Calu3 (cell line): ENCODE data around the gene BOLA2B. TPM values are rescaled to one million over a fixed set of nuclear protein-coding genes. Genes with fewer than 3 reads are reported as not detected.
"Not testable (repeated sequence)": the region's sequence is repeated elsewhere in the genome, so short reads cannot be mapped to it uniquely, and the experiment has no call there.

Source experiments
- BruUV-seq: library from RNA; stranded (reverse); fragments of 400-500 nt; replicated peaks from 2 replicates; lab custom pipeline; 2021; lab: Mats Ljungman, UMichigan
- CTCF ChIA-PET: fragments of 300-600 bp; sonication (Branson Sonifier 250); formaldehyde crosslinking; loops from one replicate; lab custom pipeline; 2022; ENCODE audit warnings: antibody characterized with exemption; lab: Charles Lee
- DNase-seq: peaks from one replicate; pipeline ENCODE4 v3.0.0; 2022
- H3K27ac Mint-ChIP-seq: one replicate; pipeline ENCODE4 v1.8.0; 2022; ENCODE audit warnings: mixed read lengths; ENCODE audit not compliant: unreplicated experiment
- H3K27me3 Mint-ChIP-seq: one replicate; pipeline ENCODE4 v1.8.0; 2022; ENCODE audit warnings: mixed read lengths; ENCODE audit not compliant: unreplicated experiment
- H3K36me3 Mint-ChIP-seq: one replicate; pipeline ENCODE4 v1.8.0; 2022; ENCODE audit warnings: mild to moderate bottlenecking, moderate library complexity, mixed read lengths; ENCODE audit not compliant: insufficient read depth, unreplicated experiment
- H3K4me1 Mint-ChIP-seq: one replicate; pipeline ENCODE4 v1.8.0; 2022; ENCODE audit warnings: mild to moderate bottlenecking, low read depth, mixed read lengths; ENCODE audit not compliant: unreplicated experiment
- H3K4me3 Mint-ChIP-seq: one replicate; pipeline ENCODE4 v1.8.0; 2022; ENCODE audit warnings: mild to moderate bottlenecking, low read depth, moderate library complexity, mixed read lengths; ENCODE audit not compliant: unreplicated experiment
- H3K9me3 Mint-ChIP-seq: one replicate; pipeline ENCODE4 v1.8.0; 2022; ENCODE audit warnings: low read depth, mixed read lengths; ENCODE audit not compliant: unreplicated experiment
- CTCF ChIP-seq: fragments of 200-600 bp; IDR thresholded peaks from one replicate; pipeline ENCODE4 v1.8.0; 2022; ENCODE audit warnings: antibody characterized with exemption; ENCODE audit not compliant: unreplicated experiment
- intact Hi-C: fragments of 100-400 bp; cut with micrococcal nuclease; formaldehyde crosslinking; loops from one replicate; pipeline ENCODE4 v1.10.0; 2022; ENCODE audit not compliant: unreplicated experiment
- total RNA-seq: library from RNA; stranded (reverse); gene quantifications from 2 replicates; pipeline ENCODE4 v1.2.3, GENCODE V29; 2022

Gene BOLA2B
- total RNA-seq, 1 experiment from 2014 or later, result 166 TPM

GRCh38 chr16:30179195-30179594 lies 14.3 kb downstream of the BOLA2B start:
- Mint-ChIP-seq H3K27ac (no peak overlapping the region), H3K9me3 (no peaks in the 10 kb centered on the region), H3K4me3 (no peak overlapping the region), H3K36me3 (peaks cover 23% of the 10 kb centered on the region), H3K27me3 (no peaks in the 10 kb centered on the region), H3K4me1 (peaks cover 4% of the 10 kb centered on the region)
- CTCF ChIA-PET, result interaction anchor here (1.2 to 1.9 kb wide), 2 partner anchors 20 to 87 kb away, joined by 8 to 10 read pairs; partner anchors contain the start of gene TBX6
- BruUV-seq, result no TSS peak
- intact Hi-C loops, result no loop called here
- TF ChIP-seq CTCF, result no peak
- no peak for DNase-seq

DNA sequence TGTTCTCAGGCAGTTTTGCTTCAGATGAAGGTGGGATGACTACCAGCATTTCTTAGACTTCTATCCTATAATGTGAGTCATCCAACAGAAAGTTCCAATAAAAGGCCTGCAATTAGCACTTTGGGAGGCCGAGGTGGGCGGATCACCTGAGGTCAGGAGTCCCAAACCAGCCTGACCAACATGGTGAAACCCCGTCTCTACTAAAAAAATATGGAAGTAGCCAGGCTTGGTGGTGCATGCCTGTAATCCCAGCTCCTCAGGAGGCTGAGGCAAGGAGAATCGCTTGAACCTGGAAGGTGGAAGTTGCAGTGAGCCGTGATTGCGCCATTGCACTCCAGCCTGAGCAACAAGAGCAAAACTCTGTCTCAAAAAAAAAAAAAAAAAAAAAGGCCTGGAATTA lies 16.6 kb downstream of the BOLA2B start:
- H3K4me1 Mint-ChIP-seq, BruUV-seq, H3K9me3 Mint-ChIP-seq, H3K4me3 Mint-ChIP-seq, H3K27ac Mint-ChIP-seq, intact Hi-C loops, CTCF ChIA-PET, H3K36me3 Mint-ChIP-seq, H3K27me3 Mint-ChIP-seq, DNase-seq: not testable (repeated sequence)

- no peaks in the 10 kb centered on the region for H3K4me1 Mint-ChIP-seq
- H3K9me3 Mint-ChIP-seq, result no peaks in the 10 kb centered on the region
- no peak for TF ChIP-seq CTCF
- CTCF ChIA-PET, result no interaction called here
- no peaks in the 10 kb centered on the region for H3K36me3 Mint-ChIP-seq
- BruUV-seq, result no TSS peak
- intact Hi-C loops, result no loop called here
- DNase-seq, result no peak
- no peak overlapping the region for H3K27ac Mint-ChIP-seq
- H3K27me3 Mint-ChIP-seq, result no peaks in the 10 kb centered on the region
- H3K4me3 Mint-ChIP-seq, result no peak overlapping the region
Observed at GRCh38 chr16:30173054-30173453, 20.4 kb downstream of the BOLA2B start.

DNA sequence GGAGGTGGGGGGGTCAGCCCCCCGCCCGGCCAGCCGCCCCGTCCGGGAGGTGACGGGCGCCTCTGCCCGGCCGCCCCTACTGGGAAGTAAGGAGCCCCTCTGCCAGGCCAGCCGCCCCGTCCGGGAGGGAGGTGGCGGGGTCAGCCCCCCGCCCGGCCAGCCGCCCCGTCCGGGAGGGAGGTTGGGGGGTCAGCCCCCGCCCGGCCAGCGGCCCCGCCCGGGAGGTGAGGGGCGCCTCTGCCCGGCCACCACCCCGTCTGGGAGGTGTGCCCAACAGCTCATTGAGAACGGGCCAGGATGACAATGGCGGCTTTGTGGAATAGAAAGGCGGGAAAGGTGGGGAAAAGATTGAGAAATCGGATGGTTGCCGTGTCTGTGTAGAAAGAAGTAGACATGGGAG lies 23.3 kb downstream of the BOLA2B start:
- H3K9me3 Mint-ChIP-seq, H3K27me3 Mint-ChIP-seq, H3K27ac Mint-ChIP-seq, H3K36me3 Mint-ChIP-seq, intact Hi-C loops, H3K4me1 Mint-ChIP-seq, CTCF ChIA-PET, DNase-seq, H3K4me3 Mint-ChIP-seq, BruUV-seq: not testable (repeated sequence)

GRCh38 chr16:30169416-30169815 lies 24.1 kb downstream of the BOLA2B start:
- H3K36me3 Mint-ChIP-seq, intact Hi-C loops, H3K27me3 Mint-ChIP-seq, H3K4me3 Mint-ChIP-seq, DNase-seq, H3K9me3 Mint-ChIP-seq, BruUV-seq, CTCF ChIA-PET, H3K4me1 Mint-ChIP-seq, H3K27ac Mint-ChIP-seq: not testable (repeated sequence)

- H3K36me3 Mint-ChIP-seq, intact Hi-C loops, BruUV-seq, H3K4me3 Mint-ChIP-seq, H3K4me1 Mint-ChIP-seq, H3K9me3 Mint-ChIP-seq, H3K27ac Mint-ChIP-seq, DNase-seq, CTCF ChIA-PET, H3K27me3 Mint-ChIP-seq: not testable (repeated sequence)
Observed at GRCh38 chr16:30168746-30169145, 24.7 kb downstream of the BOLA2B start.
